Activated CD8-positive, alpha-beta memory T cell treated with anti-CD3 and anti-CD28 coated beads for 1 hour (primary cell): Measurements from ENCODE around the gene ISCA2.
"Not testable (repeated sequence)": the region's sequence is repeated elsewhere in the genome, so short reads cannot be mapped to it uniquely, and the experiment has no call there.

ENCODE experiments used
- DNase-seq, 2 donors: peaks; one replicate each; pipeline ENCODE4 v3.0.0-alpha.2; 2020; ENCODE audit warnings: low read depth in 1 of 2; ENCODE audit errors: extremely low read depth in 1 of 2

The ISCA2 gene, protein sequence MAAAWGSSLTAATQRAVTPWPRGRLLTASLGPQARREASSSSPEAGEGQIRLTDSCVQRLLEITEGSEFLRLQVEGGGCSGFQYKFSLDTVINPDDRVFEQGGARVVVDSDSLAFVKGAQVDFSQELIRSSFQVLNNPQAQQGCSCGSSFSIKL

DNA sequence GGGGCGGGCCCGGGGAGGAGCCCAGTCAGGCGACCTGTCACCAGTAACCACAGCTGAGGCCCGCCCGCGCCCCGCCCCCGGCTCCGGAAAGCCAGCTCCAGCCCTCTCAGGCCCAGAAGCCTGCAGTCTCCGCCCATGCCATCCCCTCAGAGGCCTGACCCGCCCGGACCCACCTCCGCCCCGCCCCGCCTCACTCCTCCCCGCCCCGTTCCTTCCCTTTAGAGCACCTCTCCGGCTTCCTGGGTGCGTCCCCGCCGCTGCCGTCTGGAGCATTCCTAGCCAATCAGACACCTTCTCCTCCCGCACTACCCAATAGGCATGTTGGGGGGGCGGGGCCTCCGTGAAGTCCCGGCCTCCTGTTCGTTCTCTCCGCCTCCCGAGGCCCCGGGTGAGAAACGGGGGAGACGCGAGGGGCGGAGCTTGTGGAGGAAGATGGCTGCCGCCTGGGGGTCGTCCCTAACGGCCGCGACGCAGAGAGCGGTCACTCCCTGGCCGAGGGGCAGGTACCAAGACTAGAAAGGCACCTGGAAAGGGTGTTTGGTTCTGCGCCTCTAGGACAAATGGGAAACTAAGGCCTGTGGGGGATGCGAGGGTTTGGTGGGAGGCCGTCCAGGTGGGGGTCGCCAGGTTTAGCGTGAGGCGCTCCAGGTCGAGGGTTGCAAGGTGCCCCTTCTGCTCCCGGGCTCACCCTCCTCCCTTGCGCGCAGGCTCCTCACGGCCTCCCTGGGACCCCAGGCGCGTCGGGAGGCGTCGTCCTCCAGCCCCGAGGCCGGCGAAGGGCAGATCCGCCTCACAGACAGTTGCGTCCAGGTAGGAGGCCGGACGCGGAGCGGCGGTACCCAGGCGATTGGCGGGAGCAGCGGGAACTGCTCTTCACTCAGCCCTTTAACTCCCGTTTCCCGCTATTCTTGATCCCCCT, at the start of gene ISCA2:
Gene ISCA2, plus strand, starts transcription at position 423 of the 919 bp plus-strand sequence. Its CDS starts 10 bp downstream, at position 433.
- peak; percentile 99 to 100 for DNase-seq

DNA sequence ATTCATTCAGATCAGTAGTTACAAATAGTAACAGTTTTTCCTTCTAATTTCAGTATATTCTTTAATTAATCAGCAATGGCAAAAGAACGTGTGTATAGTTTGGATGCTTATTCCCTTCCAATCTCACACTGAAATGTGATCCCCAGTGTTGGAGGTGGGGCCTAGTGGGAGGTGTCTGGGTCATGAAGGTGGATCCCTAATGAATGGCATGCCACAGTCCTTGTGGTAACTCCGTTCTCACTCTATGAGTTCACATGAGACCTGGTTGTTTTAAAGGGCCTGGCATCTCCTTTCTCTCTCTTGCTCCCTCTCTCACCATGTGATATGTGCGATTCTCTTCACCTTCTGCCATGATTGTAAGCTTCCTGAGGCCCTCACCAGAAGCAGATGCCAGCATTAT, 48.7 kb upstream of the ISCA2 start:
- DNase-seq: no peak

DNA sequence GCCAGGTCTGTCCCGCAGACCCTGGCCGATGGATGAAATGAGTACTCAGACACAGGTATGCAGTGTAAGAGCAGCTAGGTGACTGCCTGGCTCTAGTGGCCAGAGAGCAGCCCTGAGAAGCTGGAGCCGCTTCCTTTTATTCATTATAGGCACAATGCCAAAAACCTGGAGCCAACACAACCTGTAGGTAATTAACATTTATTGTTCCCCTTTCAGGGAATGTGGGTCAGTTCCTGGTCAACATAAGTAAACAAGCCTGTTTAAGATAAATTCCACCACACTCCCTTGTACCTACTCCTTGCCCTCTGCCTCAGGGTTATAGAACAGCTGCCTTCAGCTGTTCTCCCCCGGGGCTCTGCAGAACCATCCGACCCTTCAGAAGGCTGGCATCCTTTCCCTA, 39.2 kb upstream of the ISCA2 start:
- DNase-seq: not testable (repeated sequence)

DNA sequence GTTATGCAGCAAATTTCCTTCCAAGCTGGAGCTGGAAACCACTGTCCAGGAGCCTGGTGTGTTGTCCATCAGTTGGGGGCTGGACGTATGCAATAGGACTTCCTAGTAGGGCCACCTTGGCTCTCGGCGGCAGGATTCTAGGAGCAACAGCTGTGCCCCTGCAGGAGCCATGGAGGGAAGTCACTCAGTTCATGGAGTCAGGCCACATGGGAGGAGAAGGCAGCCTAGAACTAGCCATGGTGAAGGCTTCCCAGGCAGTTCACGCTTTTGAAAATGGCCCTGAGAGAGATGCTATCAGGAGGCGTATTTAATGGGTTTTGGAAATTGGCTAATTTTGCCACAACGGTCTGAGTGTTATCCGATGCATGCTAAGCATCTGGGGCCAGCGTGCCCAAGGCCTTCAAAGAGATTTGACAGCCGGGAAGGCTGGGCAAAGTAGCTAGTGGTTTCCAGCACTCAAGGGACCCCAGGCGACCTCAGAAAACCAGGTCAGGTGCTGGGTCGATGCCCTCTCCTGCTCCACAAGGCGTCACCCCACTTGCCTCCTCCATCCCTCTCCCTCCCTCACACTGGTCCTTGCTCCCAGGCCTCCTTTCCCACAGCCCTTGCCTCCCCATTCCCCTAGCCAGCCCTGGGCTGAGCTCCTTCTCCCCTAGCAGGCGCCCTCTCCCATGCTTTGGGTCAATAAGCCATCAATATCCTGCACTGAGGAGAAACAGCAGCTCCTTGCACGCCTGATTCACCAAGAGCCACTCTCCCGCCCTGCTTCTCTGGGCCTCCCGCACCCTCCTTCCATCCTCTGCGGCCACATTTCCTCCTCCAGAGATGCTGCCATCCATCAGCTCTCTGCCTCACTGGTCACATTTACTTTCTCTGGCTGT, 36.6 kb upstream of the ISCA2 start:
- DNase-seq: no peak

DNA sequence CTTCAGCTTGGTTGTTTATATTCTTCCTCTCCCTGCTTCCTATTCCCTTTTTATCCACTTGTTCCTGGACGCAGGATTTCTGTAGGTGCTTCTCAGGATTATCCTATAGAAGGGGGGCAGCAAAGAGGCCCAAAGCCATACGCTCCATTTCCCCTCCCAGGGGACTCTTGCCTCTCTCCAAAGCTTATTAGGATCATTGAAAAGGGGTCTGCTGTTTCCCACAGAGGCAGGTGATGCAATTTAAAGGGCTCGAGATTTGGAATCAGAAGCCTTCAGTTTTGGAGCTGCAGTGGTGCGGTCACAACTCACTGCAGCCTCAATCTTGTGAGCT, 36.0 kb upstream of the ISCA2 start:
- no peak for DNase-seq

DNA sequence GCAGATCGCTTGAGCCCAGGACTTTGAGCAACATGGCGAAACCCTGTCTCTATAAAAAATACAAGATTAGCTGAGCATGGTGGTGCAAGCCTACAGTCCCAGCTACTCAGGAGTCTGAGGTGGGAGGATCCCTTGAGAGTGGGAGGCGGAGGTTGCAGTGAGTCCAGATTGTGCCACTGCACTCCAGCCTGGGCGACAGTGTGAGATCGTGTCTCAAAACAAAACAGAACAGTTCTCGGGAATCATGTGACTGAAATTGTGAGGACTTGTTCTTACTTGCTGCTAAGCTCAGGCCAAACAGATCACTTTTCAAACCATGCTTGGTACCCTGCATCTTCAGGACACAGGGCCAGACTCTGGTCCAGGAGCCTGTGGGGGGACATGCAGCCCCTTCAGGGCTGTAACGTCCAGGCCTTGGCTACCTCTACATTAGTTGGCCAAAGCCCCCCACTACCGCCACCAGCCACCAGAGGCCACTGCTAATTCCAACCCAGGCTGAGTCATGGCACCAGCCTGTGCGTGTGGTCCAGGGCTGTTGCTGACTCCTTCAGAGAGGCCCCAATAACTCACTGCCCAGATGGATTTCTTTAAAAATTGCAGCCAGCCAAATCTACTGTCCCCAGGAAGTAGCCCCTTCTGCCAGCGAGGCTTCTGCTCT, 34.1 kb upstream of the ISCA2 start:
- DNase-seq: no peak

DNA sequence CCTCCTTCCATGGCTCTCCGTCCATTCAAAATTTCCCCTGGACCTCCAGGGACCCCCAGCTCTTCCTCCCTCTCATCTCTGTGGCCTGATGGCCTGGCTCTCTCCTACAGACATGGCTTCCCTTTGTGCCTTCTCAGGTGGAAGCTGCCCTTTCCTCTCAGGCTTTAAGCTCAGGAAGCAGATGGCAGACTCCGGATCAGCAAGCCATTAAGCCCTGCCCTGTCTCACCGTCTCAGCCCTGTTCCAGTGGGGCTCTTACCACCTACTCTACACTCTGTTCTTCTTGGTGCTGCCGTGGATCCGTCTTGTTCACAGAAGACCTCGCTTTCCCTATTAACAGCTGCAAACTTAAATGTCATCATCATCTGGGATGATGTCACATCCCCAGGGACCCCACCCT, 33.6 kb upstream of the ISCA2 start:
- no peak for DNase-seq

DNA sequence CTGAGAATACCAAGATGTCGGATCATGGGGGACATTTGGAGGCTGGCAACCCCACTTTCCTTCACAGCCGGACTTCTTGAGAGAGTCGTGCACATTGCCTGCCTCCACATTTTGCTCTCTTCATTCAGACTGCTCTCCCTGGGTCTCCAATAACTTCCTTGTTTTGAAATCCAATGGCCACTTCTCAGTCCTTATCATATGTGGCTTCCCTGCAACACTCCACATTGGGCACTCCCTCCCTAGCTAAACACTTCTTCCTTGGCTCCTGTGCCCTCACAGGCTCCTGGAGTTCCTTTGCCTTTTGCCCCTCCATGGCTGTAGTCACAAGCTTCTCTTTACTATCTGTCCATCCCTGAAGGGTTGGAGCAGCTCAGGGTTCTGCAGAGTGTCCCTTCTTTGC, 30.6 kb upstream of the ISCA2 start:
- no peak for DNase-seq

DNA sequence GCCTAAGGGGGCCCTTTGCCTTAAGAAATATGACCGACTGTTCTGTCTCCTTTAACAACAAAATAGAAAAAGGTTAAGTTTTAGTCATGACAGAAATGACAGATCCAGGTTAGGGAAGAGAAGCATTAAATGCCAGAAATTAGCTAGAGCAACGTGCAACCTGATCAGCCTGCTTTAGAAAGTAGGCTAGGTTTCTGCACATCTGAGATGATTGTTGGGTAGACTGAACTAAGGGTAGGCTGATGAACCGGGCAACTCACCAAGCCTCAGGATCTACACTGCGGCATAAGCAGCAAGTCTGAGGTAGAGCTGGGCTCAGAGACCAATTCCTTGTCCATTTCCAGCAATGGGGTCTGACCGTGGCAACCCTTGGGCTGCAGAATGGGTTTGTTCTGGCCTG, 29.9 kb upstream of the ISCA2 start:
- DNase-seq: no peak

DNA sequence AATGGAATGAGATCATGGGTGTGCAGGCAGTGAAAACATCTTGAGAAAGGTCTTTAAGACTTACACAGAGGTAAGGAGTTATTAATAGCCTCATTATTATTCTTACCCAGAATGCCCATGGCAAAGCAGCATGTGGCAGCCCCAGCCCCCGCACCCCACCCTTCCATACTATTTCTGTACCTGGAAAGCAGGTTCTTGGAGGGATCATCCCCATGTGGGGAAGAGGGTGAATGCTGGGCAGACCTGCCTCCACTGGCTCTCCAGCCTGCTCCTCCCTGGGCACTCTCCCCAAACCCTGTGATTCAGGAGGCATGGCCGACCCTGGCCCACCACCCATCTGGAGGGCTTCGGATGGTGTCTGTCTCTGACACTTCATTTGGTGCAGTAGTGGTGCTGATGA, 28.8 kb upstream of the ISCA2 start:
- DNase-seq: no peak

DNA sequence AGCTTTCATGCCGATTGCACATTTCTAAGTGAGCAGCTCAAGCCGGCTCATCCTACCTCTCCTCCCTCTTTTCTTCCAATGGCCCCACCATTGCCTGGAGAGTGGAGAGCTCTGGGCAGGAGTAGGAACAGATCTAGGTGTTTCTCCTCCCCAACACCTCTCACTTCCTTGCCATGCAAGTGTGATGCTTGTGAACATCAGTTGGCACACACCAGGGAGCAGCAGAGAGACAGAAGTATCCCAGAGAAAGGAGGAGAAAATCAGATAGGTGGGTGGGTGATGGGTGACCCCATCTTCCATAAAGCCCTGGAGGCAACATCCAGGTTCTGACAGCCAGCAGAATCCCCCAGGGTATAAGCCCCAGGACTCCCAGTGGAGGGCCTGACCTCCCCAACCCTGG, 28.2 kb upstream of the ISCA2 start:
- no peak for DNase-seq

DNA sequence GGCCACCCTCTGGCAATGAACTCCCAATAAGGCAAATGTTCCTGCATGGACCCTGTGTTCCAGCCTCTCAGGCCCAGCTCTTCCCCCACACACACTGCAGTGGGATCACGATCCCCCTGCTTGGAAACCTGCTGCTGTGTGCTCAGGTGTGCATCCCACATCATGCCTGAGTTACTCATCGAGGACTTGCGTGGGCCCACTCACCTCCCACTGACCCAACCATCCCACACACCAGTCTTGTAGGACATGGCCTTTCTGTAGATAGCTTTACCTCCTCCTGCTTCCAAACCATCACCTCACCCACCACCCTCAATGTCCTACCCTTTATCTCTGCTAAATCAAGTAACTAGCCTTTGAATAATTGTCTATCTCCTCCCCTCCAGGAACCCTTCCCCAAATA, 25.1 kb upstream of the ISCA2 start:
- no peak for DNase-seq

DNA sequence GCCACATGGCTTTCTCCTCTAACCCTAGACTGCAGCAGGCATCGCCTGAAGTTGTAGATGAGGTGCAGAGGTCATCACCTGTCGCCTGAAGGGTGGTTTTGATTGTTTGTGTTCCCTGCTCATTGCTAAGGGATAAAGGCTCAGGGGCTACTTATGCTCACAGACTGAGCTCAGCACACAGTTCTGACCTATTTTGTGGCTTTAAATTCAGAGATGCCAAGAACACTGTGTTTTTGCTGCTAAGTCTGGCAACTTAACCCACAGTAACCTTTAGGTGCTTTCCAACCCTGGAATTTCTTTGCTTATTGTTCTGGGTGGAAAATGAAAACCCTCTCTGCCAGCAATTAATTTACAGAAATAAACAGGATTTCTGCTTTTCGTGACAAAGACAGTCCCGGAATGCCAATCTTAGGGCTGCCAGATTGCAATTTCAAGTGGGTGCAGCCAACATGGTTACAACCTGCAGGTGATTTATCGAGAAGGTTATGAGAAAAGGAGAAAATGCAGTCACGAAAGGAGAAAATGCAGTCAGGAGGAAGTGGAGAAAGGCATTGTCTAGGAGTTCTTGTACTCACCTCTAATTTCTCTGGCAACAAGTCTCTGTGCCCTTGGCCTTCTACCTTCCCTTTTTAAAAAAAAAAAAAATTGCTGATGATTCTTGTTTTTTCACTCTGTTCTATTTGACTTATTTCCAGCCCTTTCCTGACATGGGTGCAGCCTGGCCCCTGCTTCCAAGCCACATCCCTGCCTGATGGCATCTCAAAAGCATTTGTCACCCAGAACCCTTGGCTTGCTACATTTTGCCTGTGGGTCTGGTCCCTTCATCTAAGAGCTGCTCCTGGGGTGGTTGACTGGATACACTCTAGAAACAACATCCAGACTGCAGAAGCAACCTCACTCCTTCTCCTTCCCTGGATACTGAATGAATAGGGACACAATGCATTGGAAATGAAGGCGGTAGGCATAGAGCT, 23.7 kb upstream of the ISCA2 start:
- no peak for DNase-seq

DNA sequence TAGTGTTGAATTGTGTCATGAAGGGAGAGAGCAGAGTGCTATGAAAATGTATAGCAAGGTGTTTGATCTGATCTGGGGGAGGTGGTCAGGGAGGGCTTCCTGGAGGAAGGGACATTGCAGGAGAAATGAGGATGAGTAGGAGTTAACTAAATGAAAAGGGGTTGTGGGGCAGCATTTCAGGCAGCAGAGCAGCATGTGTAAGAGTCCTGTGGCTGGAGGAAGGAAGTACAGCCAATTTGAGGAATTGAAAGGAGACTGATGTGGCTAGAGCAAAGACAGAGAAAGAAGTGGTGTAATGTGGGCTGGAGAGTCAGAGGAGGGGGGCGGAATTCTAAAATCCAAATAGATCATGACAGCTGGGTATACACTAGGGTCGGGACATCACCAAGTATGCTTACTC, 21.0 kb upstream of the ISCA2 start:
- no peak for DNase-seq

DNA sequence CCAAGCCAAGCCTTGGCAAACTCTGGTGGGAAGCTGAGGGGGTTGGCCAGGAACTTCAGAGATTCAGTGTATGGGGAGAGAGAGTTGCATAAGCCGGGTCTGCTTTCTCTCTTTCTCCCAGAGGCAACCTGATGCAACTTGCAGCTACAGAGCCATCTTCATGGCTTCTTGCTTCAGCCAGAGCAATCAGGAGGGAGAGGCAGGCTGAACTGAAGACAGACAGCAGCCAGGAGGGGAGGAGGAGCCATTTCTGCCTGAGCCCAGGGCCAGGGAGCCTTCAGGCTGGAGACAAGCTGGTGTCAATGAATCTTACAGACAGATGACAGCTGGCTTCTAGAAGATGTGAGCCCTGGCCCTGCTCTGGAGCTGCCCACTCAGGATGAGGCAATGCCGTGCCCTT, 19.2 kb upstream of the ISCA2 start:
- DNase-seq: no peak

DNA sequence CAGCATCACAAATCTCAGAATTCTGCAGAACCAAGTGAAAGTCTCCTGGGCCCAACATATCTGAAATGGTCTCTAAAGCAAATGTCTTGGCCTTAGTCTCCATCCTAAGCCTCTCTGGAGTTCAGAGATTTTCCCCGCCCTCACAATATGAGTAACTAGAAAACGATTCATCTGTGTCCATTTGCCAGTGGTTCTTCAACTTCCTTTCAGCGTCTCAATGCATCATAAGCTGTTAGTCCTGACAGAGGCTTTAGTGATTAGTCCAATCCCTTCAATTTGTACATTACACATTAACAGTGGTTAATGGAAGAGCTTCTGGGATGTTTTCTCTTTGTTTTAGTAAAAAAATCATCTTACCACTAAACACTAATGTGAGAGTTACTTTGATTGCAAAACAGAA, 17.9 kb upstream of the ISCA2 start:
- no peak for DNase-seq

DNA sequence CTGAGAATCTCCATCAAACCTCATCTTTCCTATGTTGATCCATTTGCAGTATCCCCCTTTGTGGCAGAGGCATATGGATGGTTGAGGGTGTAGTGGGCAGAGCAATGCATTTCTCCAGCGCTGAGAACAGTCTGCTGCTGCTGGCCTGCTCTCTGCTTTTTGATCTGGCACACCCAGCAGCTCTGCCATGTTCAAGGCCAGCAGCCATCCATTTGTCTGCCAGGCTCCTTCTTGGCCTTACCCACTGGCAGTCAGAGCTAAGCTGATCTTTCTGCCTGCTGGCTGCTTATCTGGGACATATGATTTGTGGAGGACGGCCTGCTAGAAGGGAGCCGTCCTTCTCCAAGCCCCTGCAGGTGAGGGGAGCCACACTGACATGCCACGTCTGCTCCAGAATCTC, 17.5 kb upstream of the ISCA2 start:
- DNase-seq: no peak

DNA sequence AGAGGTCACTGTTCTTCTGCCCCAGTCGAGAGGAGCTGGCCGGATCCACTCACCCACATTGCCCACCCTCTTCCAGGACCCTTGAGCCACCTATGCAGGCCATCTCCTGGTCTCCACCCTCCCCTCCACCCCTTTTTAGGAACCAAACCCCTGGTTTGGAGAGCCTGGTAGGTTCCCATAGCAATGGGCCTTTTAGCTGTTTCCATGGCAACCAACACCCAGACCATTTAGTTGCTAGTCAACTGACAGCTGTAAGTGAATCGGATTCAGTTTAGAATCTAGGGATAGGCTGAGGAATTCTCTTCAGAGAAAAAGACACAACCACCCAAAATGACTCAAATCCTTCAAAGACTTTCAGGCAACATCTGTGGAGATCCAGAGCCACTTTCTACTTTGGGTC, 17.0 kb upstream of the ISCA2 start:
- no peak for DNase-seq

DNA sequence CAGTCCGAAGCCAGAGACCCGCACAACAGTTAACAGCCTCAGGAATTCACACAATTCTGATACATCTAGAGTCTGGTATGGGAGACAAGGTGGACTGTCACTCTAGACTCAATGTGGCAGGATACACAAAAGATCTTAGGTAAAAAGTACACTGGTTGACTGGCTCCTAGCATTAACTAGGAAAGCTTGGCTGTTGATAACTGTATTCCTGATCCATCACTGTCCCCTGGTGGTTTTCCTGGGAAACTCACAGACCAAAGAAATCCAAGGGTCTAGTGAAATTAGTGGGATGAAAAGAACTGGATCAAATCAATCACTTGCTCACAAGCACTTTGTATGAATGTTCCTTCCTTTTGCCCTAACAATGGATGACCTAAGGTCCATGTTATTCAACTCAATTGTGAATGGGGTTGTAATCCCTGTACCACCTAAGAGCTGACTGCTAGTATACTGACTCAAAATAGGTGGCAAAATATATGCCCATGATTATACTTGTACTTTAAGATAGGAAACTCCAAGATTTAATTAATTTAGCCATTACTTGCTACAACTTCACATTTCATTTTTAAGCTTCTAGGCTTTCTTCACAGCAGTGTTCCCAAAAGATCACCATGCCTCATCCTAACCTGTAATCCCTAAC, 14.4 kb upstream of the ISCA2 start:
- no peak for DNase-seq

DNA sequence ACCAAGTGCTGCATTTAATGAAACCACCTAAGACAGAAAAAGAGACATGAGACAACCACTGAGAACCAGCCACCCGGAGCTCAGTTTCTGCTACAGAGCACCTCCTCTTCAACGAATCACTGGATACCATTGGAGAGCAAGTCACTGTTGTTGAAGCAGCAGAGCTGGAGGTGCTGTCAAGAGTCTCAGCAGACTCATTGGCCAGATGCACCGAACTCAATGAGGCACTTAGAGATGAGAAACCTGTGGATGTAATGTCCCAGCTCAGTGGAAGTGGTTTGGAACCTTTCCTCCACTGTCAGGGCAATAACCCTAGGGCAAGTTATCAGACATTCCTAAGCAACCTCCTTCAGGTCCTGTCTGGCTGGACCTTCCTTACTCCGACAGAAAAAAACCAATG, 13.5 kb upstream of the ISCA2 start:
- no peak for DNase-seq
